SK-N-SH (cell line): ENCODE data around the gene NT5M. TPM values are rescaled to one million over a fixed set of nuclear protein-coding genes. Genes with fewer than 3 reads are reported as not detected.

ENCODE experiments used
- CTCF ChIA-PET: fragments of 300-600, 350-600 bp; formaldehyde crosslinking; extraction: SDS; loops from one replicate; lab custom pipeline; 2021; lab: Yijun Ruan, JAX
- POLR2A ChIA-PET: fragments of 350-600 bp; sonication (Branson Sonifier 250); formaldehyde crosslinking; extraction: SDS; loops from one replicate; lab custom pipeline; 2020; ENCODE audit warnings: antibody characterized with exemption, inconsistent platforms; lab: Yijun Ruan, JAX
- DNase-seq: peaks from one replicate; pipeline ENCODE4 v3.0.0; 2012
- H2AFZ ChIP-seq: fragments of 200-600 bp; sonication (generic); 2 replicates; pipeline ENCODE4 v1.8.1; 2016; ENCODE audit warnings: antibody characterized with exemption, mild to moderate bottlenecking, low read depth
- H3F3A ChIP-seq: fragments of 200-600 bp; sonication (generic); replicated peaks from 2 replicates; pipeline ENCODE3; 2016; ENCODE audit warnings: antibody characterized with exemption, mild to moderate bottlenecking; ENCODE audit not compliant: insufficient read depth
- H3K27ac ChIP-seq, 2 experiments: fragments of 200-500 bp in 1 of 2; fragments of 200-600 bp in 1 of 2; sonication (Bioruptor generic) in 1 of 2; sonication (generic), shearing (Covaris generic) in 1 of 2; 2 replicates each; pipeline versions ENCODE4 v1.5.1 to v1.6.1; 2014 to 2016; ENCODE audit warnings: low read depth in 2 of 2, inconsistent platforms in 1 of 2, low read length in 1 of 2, mild to moderate bottlenecking in 1 of 2, mixed read lengths in 1 of 2
- H3K27me3 ChIP-seq: fragments of 200-600 bp; sonication (generic), shearing (Covaris generic); 2 replicates; pipeline ENCODE4 v1.6.1; 2016; ENCODE audit warnings: mixed run types; ENCODE audit not compliant: insufficient read depth
- H3K36me3 ChIP-seq, 2 experiments: fragments of 200-500 bp in 1 of 2; fragments of 200-600 bp in 1 of 2; sonication (Bioruptor generic) in 1 of 2; sonication (generic) in 1 of 2; replicated peaks in 1 of 2; 2 replicates each; pipeline versions ENCODE3 to v1.5.1; 2014 to 2016; ENCODE audit warnings: low read length in 1 of 2, mild to moderate bottlenecking in 1 of 2; ENCODE audit not compliant: insufficient read depth in 2 of 2, control insufficient read depth in 1 of 2
- H3K4me1 ChIP-seq, 2 experiments: fragments of 200-500 bp in 1 of 2; fragments of 200-600 bp in 1 of 2; sonication (Bioruptor generic) in 1 of 2; sonication (generic), shearing (Covaris generic) in 1 of 2; 2 replicates each; pipeline versions ENCODE4 v1.5.1 to v1.6.1; 2014 to 2016; ENCODE audit warnings: low read depth in 1 of 2, low read length in 1 of 2, mixed run types in 1 of 2; ENCODE audit not compliant: insufficient read depth in 2 of 2, control insufficient read depth in 1 of 2
- H3K4me2 ChIP-seq: fragments of 200-600 bp; sonication (generic), shearing (Covaris generic); 2 replicates; pipeline ENCODE4 v1.6.1; 2017; ENCODE audit warnings: mixed run types
- H3K4me3 ChIP-seq, 2 experiments: fragments of 200-500 bp in 1 of 2; fragments of 200-600 bp in 1 of 2; sonication (Bioruptor generic) in 1 of 2; sonication (generic), shearing (Covaris generic) in 1 of 2; 2 replicates each; pipeline versions ENCODE4 v1.5.1 to v1.8.1; 2014 to 2016; ENCODE audit warnings: low read depth in 2 of 2, inconsistent platforms in 1 of 2, low read length in 1 of 2, mild to moderate bottlenecking in 1 of 2, mixed read lengths in 1 of 2, moderate library complexity in 1 of 2
- H3K79me2 ChIP-seq: fragments of 200-600 bp; sonication (generic); 2 replicates; pipeline ENCODE4 v1.8.1; 2017; ENCODE audit warnings: mild to moderate bottlenecking; ENCODE audit not compliant: insufficient read depth
- H3K9ac ChIP-seq: fragments of 200-600 bp; sonication (generic); 2 replicates; pipeline ENCODE4 v1.6.1; 2017; ENCODE audit warnings: mixed run types
- H3K9me2 ChIP-seq: fragments of 200-600 bp; sonication (generic); 2 replicates; pipeline ENCODE4 v1.6.1; 2017; ENCODE audit warnings: mixed run types
- H3K9me3 ChIP-seq: fragments of 200-600 bp; sonication (generic); 2 replicates; pipeline ENCODE4 v1.6.1; 2017; ENCODE audit warnings: mixed run types, mild to moderate bottlenecking, moderate library complexity
- H4K20me1 ChIP-seq: fragments of 200-600 bp; sonication (generic); 2 replicates; pipeline ENCODE4 v1.6.1; 2017; ENCODE audit warnings: mild to moderate bottlenecking, mixed run types; ENCODE audit not compliant: insufficient read depth
- CHD2 ChIP-seq: fragments of 150-350 bp; IDR thresholded peaks from 2 replicates; pipeline ENCODE4 v1.6.1; 2018; ENCODE audit warnings: low read length; ENCODE audit not compliant: partially characterized antibody
- ELF1 ChIP-seq: IDR thresholded peaks from 2 replicates; pipeline ENCODE4 v1.4.0; 2012
- EP300 ChIP-seq, 2 experiments: IDR thresholded peaks; 2 replicates each; pipeline versions ENCODE4 v1.4.0 to v1.6.1; 2012; ENCODE audit warnings: borderline replicate concordance in 1 of 2, low read depth in 1 of 2, low read length in 1 of 2
- EZH2phosphoT487 ChIP-seq: fragments of 200-600 bp; sonication (generic); IDR thresholded peaks from 2 replicates; pipeline ENCODE4 v1.6.1; 2017; ENCODE audit warnings: low read depth, mixed run types, mild to moderate bottlenecking, antibody characterized with exemption, moderate library complexity, borderline replicate concordance
- FOSL2 ChIP-seq: IDR thresholded peaks from 2 replicates; pipeline ENCODE4 v1.4.0; 2012; ENCODE audit warnings: low read depth, mild to moderate bottlenecking, moderate library complexity, borderline replicate concordance
- FOXJ3 ChIP-seq: sonication (generic); formaldehyde crosslinking; IDR thresholded peaks from 2 replicates; pipeline ENCODE4 v1.5.1; 2020; ENCODE audit warnings: mild to moderate bottlenecking, missing genetic modification reagents
- FOXM1 ChIP-seq: IDR thresholded peaks from 2 replicates; pipeline ENCODE4 v1.4.0; 2012; ENCODE audit warnings: low read depth, mild to moderate bottlenecking
- GABPA ChIP-seq: IDR thresholded peaks from 2 replicates; pipeline ENCODE4 v1.4.0; 2012; ENCODE audit warnings: low read depth, mild to moderate bottlenecking
- MEF2A ChIP-seq: IDR thresholded peaks from 2 replicates; pipeline ENCODE4 v1.4.0; 2012; ENCODE audit warnings: low read depth, borderline replicate concordance
- MXI1 ChIP-seq: IDR thresholded peaks from 2 replicates; pipeline ENCODE4 v1.6.1; 2012; ENCODE audit warnings: mild to moderate bottlenecking, low read depth, low read length, improper control_type of control experiment
- NFIC ChIP-seq: IDR thresholded peaks from 2 replicates; pipeline ENCODE4 v1.4.0; 2012; ENCODE audit warnings: borderline replicate concordance
- NRF1 ChIP-seq: IDR thresholded peaks from 2 replicates; pipeline ENCODE4 v1.6.1; 2012; ENCODE audit warnings: low read depth, mild to moderate bottlenecking, low read length
- PBX3 ChIP-seq: IDR thresholded peaks from 2 replicates; pipeline ENCODE4; 2012
- RFX5 ChIP-seq: IDR thresholded peaks from 2 replicates; pipeline ENCODE4 v1.6.1; 2012; ENCODE audit warnings: mild to moderate bottlenecking, improper control_type of control experiment, low read length
- RXRA ChIP-seq: IDR thresholded peaks from 2 replicates; pipeline ENCODE4 v1.4.0; 2012; ENCODE audit warnings: low read depth, mild to moderate bottlenecking, borderline replicate concordance
- SMC3 ChIP-seq: IDR thresholded peaks from 2 replicates; pipeline ENCODE4 v1.6.1; 2012; ENCODE audit warnings: low read depth, low read length, improper control_type of control experiment
- TCF12 ChIP-seq: IDR thresholded peaks from 2 replicates; pipeline ENCODE4 v1.4.0; 2012
- USF1 ChIP-seq: IDR thresholded peaks from 2 replicates; pipeline ENCODE4 v1.4.0; 2012; ENCODE audit warnings: low read depth, borderline replicate concordance
- YY1 ChIP-seq: IDR thresholded peaks from 2 replicates; pipeline ENCODE4 v1.4.0; 2012; ENCODE audit warnings: low read depth, mild to moderate bottlenecking
- ZBTB33 ChIP-seq: IDR thresholded peaks from 2 replicates; pipeline ENCODE4 v1.4.0; 2012; ENCODE audit warnings: low read depth, borderline replicate concordance
- WGBS: methylation state at CpG from one replicate; pipeline ENCODE4 v1.1.6; 2017; ENCODE audit warnings: low lambda C conversion rate; 5-methylcytosine and 5-hydroxymethylcytosine counted together
- polyA plus RNA-seq, 3 experiments: library from polyadenylated mRNA; depleted of rRNA; stranded (reverse); fragments of >200 nt; gene quantifications; 2 replicates each; pipeline ENCODE4 v1.2.3, GENCODE V29; 2012

The NT5M gene
- polyA plus RNA-seq, 1 of the 3 experiments (the other 2 are of a cell fraction), result 3.9 TPM

- CTCF ChIA-PET, result interaction anchor here (1.1 kb wide), 1 partner anchor 135 kb away, joined by 3 read pairs; the partner anchor contains the start of gene RASD1
Measured at GRCh38 chr17:17361867-17362539, 58.8 kb downstream of the NT5M start.

GRCh38 chr17:17362540-17362930, 59.4 kb downstream of the NT5M start:
- Histone ChIP-seq H3K4me2 (no peak overlapping the region), H3K4me3 (no peak overlapping the region), H3K36me3 (no peaks in the 10 kb centered on the region), H3K9ac (no peak overlapping the region), H3F3A (no peaks in the 10 kb centered on the region), H3K9me2 (no peaks in the 10 kb centered on the region), H3K79me2 (no peaks in the 10 kb centered on the region), H4K20me1 (no peaks in the 10 kb centered on the region), H3K4me1 (no peaks in the 10 kb centered on the region), H3K9me3 (peaks cover 15% of the 10 kb centered on the region; the same call in 1 of the 2 replicates), H2AFZ (no peak overlapping the region), H3K27ac (no peak overlapping the region), H3K27me3 (no peaks in the 10 kb centered on the region; the same call in 1 of the 2 replicates)
- POLR2A ChIA-PET, result no interaction called here
- TF ChIP-seq FOSL2, result no peak
- TF ChIP-seq CHD2, result no peak
- TF ChIP-seq FOXM1, result no peak
- no peak for TF ChIP-seq GABPA
- no peak for TF ChIP-seq NRF1
- no peak for TF ChIP-seq SMC3
- TF ChIP-seq EP300 (IDR thresholded peaks at IDR 0.05; ENCODE audit: borderline replicate concordance in 1 of 2, low read depth in 1 of 2, low read length in 1 of 2), result no peak
- no peak for TF ChIP-seq ZBTB33
- TF ChIP-seq RFX5, result no peak
- TF ChIP-seq PBX3, result no peak
- TF ChIP-seq MXI1, result no peak
- TF ChIP-seq FOXJ3 (CRISPR knock-in tag), result no peak
- TF ChIP-seq EZH2phosphoT487, result no peak
- DNase-seq, result peak; percentile 3
- CTCF ChIA-PET, result interaction anchor here (1.1 kb wide), 1 partner anchor 134 kb away, joined by 3 read pairs; the partner anchor contains the start of gene RASD1
- WGBS, result 85% methylated on average over 7 of the region's 7 CpGs

More at GRCh38 chr17:17361867-17362539, 58.8 kb downstream of the NT5M start:
- Histone ChIP-seq H3K9ac (no peak overlapping the region), H2AFZ (no peak overlapping the region), H3K27ac (no peak overlapping the region), H3K79me2 (no peaks in the 10 kb centered on the region), H3K4me2 (no peak overlapping the region), H3F3A (no peaks in the 10 kb centered on the region), H3K4me3 (no peak overlapping the region), H4K20me1 (no peaks in the 10 kb centered on the region), H3K4me1 (no peaks in the 10 kb centered on the region), H3K9me2 (no peaks in the 10 kb centered on the region), H3K9me3 (peaks cover 15% of the 10 kb centered on the region; the same call in 1 of the 2 replicates), H3K36me3 (no peaks in the 10 kb centered on the region), H3K27me3 (no peaks in the 10 kb centered on the region; the same call in 1 of the 2 replicates)
- WGBS, result 57% methylated on average over 12 of the region's 12 CpGs
- DNase-seq, result peak; percentile 15
- TF ChIP-seq NFIC (no peak), FOXM1 (no peak), ELF1 (no peak), YY1 (no peak), RXRA (no peak), MEF2A (no peak), USF1 (no peak), TCF12 (no peak)
- POLR2A ChIA-PET, result no interaction called here
